DMS153 (cell line): Measurements from ENCODE around the gene TWSG1.
A peak's percentile ranks its signal among the peaks of the same experiment; 100 is the strongest.

Experiments
- DNase-seq: peaks from one replicate; lab custom pipeline; 2025; lab: John Stamatoyannopoulos, UW

The TWSG1 gene

DNA sequence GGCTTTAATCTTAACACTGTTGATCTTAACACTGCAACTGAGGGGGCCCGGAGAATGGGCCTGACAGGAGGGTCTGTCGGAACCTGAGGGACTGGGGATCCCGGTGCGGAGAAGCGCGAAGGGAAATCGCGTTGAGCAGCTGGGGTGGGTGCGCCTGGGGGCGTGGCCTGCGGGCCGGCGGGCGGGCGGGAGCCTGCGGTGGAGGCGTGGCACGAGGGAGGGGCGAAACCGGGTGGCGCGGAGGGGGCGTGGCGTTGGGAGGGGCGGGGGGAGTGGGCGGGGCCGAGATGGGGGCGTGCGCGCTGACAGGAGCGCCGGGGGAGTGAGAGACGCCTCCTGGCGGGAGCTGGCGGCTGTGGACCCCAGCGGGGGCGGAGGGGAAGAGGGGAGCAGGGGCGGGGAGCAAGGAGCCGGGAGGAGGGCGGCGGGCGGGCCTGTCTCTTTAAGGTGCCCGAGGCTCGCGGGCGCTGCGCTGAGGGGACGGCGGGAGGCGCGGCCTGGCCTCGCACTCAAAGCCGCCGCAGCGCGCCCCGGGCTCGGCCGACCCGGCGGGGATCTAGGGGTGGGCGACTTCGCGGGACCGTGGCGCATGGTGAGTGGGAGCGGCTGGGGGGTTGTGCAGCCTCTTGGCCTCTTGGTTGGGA is at the start of gene TWSG1:
Gene TWSG1, plus strand, starts transcription at position 445 of the 644 bp plus-strand sequence. CDS start 2,457 bp downstream, outside the sequence.
- peak; percentile 17 for DNase-seq

DNA sequence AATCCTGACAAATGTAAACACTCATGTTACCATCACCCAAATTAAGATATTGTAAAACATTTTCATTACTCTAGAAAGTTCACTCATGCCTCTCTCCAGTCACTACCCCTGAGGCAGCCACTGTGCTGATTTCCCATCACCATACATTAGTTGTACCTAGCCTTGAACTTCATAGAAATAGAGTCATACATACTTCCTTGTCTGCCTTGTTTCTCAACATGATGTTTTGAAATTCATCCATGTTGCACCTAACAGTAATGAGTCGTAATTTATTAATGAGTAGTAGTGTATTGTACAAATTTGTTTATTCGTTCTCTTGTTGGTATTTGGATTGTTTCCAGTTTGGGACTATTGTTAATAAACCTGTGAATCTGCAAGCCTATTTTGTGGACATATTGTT is 49.0 kb upstream of the TWSG1 start:
- DNase-seq, result no peak

DNA sequence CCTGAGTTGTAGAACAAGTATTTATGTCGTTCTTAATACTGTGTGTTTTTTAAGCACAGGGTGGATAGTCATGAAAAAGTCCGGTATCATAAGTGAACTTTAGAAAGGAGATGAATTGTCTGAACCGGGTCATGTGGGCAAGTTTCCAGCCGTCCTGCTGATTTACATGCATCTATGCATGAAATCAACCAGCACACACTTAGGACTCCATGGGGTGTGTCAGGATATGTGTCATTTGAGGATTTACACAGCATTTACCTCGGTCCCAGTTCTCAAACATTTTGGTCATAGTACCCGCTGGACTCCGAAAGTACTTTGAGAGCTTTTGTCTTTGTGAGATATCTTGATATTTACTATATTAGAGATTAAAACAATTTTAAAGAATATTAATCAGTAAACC is 47.5 kb upstream of the TWSG1 start:
- no peak for DNase-seq

DNA sequence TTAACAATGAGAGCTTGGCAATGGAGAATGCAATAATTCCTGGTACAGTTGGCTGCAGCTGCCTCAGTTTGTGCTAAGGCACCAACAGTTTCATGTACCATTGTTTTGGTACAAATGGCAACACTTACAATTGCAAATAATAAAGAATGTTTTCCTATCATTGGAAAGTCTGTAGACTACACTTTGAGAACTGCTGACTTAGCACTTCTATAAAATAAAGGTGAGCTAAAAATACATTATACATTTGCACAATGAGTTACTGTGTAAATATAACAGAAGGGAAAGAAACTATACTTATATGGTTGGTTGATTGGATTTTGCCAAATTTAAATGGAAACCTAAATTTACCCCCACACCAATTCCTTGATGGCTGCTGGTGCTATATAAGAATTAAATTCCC is 44.9 kb upstream of the TWSG1 start:
- DNase-seq, result no peak

DNA sequence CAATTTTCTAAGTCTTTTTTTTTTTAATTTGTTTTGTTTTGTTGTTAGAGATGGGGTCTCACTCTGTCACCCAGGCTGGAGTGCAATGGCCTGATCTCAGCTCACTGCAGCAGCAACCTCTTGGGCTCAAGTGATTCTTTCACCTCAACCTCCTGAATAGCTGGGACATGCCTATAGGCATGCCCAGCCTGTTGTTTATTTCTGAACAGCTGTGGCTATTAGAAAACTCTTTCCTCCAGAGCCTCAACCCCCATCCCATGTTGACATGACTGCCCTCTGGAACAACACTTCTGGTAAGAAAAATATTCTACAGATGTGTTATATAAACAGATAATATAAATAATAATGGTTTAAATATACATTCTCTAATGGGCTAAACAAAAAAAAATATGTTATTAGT is 44.4 kb upstream of the TWSG1 start:
- DNase-seq, result no peak

DNA sequence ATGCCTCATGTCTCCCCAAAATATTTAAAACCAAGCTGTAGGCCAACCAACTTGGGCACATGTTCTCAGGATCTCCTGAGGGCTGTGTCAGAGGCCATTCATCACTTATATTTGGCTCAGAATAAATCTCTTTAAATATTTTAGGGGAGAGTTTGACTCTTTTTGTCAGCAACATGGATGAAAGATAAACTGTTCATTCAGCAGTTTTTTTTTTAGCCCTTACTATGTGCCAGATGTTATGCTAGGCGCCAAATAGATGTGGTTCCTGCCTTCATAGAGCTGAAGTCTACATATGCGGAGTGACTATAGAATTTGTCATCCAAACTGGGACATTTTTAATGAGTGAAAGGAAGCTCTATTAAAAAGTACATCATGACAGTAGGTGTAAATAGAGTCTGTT is 42.5 kb upstream of the TWSG1 start:
- no peak for DNase-seq

DNA sequence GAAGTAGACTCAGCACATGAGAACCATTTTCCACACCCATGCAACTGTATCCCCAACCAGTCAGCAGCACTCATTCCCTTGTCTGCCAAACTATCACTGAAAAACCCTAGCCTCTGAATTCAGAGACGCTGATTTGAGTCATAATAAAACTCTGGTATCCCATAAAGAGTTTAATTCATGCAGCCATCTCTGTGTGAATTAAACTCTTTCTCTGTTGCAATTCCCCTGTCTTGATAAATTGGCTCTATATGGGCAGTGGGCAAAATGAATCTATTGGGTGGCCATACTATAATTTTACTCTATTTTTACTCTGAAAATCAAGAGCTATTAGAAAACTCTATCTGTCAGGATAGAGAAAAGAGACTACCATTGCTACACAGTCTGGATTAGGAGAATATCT is 40.6 kb upstream of the TWSG1 start:
- DNase-seq, result no peak

DNA sequence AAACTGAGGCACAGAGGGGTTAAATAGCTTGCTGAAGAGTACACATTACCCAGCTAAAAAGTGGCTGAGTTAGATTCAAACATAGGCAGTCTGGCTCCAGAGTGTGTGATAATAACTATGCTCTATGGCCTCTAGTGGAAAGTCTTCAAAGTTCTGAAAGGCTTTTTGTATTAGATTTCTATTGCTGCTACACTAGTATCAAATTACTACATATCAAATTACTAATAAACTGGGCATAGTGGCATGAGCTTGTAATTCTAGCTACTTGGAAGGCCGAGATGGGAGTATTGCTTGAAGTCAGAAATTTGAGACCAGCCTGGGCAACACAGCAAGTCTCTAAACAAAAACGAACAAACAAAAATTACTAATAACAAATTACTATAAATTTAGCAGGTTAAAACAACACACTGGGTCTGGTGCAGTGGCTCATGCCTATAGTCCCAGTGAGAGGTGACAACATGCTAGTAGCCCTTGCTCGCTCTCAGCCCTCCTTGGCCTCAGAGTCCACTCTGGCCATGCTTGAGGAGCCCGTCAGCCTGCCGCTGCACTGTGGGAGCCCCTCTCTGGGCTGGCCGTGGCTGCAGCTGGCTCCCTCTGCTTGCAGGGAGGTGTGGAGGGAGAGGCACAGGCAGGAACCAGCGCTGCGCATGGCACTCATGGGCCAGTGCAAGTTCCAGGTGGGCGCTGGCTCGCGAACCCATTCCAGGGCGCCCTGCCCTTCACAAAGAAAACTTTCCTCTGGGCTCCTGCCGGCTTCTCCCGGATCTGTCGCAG is 38.2 kb upstream of the TWSG1 start:
- no peak for DNase-seq

DNA sequence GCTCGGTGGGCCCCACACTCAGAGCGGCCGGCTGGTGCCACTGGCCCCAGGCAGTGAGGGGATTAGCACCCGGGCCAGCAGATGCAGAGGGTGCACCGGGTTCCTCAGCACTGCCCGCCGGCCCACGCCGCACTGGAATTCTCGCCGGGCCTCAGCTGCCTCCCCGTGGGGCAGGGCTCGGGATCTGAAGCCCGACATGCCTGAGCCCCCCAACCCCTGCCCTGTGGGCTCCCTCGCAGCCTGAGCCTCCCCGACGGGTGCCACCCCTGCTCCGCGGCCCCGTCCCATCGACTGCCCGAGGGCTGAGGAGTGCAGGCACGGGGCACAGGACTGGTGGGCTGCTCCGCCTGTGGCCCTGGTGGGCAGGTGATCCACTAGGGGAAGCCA is 37.6 kb upstream of the TWSG1 start:
- DNase-seq, result no peak

DNA sequence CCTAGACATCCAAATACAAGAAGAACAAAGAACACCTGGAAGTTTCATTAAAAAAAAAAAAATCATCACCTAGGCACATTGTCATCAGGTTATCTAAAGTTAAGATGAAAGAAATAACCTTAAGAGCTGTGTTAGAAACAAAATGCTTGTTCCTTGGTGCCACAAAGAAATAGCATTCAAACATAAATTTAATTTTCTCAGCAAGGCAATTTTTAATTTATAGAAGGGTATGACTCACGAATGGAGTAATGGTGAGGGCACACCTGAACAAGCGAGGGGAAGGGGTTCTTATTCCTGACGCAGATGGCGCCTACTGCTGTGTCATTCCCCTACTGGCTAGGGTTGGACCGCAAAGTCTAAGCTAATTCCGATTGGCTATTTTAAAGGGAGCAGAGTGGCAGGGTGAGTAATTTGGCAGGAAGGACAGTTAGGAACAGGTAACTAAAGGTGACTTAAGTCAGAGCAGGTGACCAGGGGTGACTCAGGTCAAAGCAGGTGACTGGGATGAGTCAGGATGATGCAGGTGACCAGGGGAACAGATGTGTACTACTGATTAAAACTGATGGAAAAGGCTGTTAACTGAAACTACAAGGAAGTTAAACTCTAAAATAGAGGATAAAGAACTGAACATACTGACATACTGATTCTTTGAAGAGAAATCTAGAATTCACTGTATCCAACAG is 30.0 kb upstream of the TWSG1 start:
- no peak for DNase-seq

DNA sequence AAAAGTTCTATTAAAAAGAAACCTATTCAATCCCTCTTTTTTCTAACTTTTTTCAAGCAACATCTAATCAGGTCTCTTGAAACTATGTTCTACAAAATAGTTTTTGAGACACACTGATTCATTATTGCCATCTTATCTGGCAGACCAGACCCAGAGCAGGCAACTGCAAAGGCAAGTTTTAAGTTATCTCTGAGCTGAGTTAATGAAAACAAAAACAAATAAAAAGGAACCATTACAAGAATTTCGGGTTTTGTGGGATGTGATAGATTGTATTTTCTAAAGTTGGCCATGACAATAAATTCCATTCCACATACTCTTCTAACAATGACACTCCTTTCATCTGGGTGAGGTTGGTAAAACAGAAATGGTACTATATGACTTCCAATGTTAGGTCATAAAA is 15.2 kb upstream of the TWSG1 start:
- DNase-seq, result no peak

DNA sequence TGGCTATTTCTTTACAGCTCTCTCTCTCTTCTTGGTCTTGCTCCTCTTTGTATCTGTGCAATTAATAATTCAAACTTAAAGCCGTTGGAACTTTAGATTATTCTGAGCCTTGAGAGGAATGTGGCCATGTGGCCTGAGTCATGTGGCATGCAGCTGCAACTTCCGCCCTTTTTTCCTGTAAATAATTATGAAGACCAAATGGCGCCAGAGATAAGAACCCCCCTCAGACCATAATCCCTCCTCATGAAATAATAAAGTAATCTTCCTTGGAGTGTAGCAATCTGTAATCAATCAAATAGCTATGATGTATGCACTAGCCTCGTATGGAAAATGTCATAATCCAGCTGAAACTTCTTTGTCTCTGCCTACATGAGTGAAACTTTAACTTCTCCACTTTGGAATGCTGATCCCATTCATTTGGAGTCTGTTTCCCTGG is 13.5 kb upstream of the TWSG1 start:
- DNase-seq, result no peak

DNA sequence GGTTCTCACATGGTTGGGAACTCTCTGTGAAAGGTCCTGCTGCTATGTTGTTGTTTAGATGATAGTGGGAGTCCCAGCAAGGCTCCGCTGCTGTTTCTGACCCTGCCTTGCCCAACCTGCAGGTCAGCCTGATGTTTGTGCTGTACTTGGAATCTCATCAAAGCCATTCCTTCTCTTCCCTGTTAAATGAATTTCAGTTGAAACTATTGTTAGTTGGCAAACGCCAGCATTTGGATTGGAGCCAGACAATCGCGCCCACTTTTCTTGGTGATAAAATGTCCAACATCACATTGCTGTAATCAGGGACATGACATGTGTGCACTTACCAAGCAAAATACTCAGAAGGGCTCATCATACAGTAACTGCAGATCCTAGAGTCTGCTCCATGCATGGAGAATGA is 12.8 kb upstream of the TWSG1 start:
- DNase-seq, result no peak

DNA sequence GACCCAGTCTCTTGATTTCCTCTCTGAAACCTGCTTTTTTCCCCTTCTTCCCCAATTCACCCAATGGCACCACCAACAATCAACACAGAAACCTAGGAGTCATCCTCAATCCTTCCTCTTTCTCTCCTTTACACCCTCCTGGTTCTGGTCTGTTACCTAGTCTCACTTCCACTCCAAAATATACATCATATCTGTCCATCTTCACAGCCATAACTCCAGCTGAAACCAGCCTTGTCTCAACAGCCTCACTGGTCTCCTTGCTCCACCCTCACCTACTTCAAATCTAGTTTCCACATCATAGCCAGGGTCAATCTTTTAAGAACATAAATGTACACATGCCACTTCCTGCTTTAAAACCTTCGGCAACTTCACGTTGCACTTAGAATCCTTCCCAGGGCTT is 11.8 kb upstream of the TWSG1 start:
- no peak for DNase-seq

DNA sequence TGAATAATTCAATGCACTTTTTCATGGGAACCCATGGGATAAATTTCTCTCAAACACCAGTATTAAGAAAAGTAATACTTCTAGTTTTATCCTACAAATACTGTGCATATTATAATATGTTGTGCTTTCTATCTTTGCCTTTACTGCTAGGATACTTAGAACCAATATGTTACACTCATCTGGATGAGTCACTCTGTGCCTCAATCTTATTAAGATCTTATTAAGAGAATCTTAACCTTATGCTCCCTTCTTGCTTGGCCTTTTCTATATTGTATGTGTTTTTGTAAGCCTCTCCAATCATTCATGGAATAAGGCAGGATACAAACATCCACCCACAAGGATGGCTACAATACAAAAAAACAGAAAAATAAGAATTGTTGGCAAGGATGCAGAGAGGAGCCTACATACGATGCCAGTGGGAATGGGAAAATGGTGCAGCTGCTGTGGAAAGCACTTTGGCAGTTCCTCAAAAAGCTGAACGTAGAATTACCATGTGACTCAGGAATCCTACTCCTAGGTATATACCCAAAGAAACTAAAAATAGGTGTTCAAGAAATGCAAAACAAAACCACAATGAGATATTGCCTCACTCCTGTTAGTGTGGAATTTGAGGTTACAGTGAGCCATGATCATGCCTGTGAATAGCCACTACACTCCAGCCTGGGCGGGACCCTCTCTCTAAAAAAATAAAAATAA is 10.7 kb upstream of the TWSG1 start:
- DNase-seq, result no peak

DNA sequence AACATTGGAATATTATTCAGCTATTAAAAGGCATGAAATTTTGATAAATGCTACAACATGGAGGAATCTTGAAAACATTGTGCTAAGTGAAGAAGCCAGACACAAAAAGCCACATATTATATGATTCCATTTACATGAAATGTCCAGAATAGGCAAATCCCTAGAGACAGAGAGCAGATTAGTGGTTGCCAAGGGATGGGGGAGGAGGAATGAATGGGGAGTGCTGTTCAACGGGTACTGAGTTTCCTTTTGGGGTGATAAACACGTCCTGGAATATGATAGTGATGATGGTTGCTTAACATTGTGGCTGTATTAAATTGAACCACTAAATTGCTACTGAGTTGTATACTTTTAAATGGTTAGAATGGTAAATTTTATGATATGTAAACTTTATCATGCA is 8.9 kb upstream of the TWSG1 start:
- no peak for DNase-seq

DNA sequence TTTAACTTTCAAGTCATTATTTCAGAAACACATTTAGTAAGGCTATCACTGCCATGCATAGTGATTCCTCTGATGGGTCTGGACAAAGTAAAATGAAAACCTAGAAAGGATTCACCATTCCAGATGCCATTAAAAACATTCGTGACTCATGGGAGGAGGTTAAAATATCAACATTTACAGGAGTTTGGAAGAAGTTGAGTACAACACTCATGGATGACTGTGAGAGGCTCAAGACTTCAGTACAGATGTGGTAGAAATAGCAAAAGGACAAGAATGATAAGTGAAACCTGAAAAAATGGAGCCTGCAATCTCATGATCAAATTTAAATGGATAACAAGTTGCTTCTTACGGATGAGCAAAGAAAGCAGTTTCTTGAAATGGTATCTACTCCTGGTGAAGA is 5.8 kb upstream of the TWSG1 start:
- DNase-seq, result no peak

DNA sequence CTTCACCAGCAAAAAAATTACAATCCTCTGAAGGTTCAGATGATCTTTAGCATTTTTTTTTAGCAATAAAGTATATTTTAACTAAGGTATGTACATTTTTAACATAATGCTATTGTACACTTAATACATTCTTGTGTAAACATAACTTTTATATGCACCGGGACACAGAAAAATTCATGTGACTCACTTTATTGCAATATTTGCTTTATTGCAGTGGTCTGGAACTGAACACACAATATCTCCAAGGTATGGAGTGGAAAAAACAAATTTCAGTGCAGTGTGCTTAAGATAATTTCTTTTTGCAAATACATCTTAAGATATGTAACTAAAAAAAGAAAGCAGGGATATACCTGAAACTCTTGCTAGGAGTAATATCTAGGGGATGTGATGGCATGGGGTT is 5.1 kb upstream of the TWSG1 start:
- no peak for DNase-seq

DNA sequence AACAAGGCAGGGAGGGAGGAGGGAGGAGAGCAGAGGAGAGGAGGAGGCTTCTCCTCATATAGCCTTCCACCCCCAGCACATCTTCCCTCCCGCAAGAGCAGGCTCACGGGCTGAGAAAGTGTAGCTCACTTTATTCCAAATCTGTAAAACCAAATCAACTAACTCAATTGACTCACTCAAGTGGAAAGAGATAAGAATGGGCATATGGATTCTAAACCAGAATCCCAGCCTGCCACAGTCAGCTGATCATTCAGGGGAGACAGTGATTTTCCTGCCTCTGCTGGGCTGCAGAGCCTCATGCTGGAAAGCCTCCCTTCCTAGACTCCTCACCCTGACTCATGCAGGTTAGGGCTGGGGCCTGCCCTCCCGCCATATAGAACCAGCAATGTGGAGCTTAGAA is 4.2 kb upstream of the TWSG1 start:
- DNase-seq, result no peak

DNA sequence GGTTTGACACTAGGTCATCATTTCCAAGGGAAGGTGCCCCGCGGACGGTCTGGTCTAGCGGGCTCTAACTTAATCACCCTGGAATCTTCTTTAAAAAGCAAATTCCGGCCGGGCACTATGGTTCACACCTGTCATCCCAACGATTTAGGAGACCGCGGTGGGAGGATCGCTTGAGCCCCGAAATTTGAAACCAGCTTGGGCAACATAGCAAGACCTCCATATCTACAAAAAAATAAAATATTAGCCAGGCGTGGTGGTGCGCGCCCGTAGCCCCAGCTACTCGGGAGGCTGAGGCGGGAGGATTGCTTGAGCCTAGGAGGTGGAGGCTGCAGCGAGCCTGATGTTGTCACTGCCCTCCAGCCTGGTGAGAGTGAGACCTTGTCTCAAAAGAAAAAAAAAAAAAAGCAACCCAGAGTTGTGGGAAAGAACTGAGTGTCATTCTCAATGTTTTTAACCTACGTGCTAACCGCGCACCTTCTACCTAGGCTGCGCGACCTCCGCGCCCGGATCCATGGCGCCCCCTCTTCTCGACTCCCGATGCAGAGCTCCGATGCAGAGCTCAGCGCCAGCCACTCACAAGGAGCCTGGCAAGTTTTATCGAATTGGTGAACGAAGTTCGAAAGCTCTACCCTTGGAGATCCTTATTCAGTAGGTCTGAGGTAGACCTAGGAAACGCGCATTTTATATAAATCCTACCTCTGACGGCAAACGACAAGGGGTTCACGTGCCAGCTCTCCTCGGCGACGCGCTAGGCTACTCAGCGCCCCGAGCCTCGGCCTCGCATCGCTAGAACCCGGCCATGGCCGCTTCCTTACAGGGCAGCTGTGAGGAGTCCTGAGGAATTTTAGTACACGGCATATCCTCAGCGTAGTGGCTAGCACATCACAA is 888 bp upstream of the TWSG1 start:
- no peak for DNase-seq

DNA sequence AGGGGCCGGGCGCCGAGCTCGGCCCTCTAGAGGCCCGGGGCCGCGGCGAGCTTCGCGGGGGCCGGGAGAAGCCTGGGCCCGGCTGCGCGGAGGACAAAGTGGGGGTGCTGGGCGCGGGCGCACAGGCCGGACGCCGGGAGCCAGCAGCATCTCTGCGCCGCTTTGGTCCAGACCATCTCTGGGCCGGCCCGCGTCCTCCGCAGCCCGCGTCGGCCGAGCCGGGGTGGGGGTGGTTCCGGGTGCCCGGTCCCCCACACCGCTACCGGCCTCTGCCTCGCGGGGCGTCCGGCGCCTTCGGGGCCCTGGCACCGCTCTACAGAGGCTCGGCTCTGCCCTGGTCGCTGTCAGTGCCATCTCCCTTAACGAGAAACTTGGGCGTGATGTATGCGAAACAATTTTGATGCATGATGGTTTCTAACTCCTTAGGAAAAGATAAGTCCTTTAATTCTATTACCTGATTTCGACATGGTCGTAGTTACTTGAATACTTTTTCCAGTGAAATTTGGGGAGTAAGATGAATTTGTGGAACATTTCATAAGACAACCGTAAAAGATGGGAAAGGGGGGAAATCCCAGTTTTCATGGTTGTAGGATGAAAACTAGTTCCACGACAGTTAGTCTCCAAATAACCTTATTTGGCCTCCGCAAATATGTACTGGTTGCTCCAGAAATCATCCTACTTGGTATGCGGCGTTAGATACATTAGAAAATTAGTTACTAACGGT is 562 bp downstream of the TWSG1 start:
- no peak for DNase-seq
